ENCODE measurements around the gene XDH.

DNA sequence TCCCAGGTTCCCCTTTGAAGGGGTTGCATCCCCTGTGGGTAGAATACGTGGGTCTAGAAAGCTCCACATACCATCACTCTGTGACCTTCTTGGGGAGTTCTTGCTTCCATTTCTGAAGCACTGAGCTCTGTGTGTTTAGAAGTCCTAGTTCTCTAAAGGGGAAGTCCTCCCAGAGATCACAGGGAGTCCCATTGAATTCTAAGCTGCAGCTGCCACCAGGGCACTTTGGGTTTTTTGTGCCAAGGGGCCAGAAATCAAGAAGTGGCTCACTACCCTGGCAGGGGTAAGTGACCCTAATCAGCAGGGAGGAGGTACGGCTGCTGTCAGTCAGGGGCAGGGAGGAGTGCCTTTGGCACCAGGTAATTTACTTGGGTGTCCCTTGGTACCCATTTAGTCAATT, 109.7 kb downstream of the XDH start:
- TF ChIP-seq, protein P1, sequence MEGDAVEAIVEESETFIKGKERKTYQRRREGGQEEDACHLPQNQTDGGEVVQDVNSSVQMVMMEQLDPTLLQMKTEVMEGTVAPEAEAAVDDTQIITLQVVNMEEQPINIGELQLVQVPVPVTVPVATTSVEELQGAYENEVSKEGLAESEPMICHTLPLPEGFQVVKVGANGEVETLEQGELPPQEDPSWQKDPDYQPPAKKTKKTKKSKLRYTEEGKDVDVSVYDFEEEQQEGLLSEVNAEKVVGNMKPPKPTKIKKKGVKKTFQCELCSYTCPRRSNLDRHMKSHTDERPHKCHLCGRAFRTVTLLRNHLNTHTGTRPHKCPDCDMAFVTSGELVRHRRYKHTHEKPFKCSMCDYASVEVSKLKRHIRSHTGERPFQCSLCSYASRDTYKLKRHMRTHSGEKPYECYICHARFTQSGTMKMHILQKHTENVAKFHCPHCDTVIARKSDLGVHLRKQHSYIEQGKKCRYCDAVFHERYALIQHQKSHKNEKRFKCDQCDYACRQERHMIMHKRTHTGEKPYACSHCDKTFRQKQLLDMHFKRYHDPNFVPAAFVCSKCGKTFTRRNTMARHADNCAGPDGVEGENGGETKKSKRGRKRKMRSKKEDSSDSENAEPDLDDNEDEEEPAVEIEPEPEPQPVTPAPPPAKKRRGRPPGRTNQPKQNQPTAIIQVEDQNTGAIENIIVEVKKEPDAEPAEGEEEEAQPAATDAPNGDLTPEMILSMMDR (IDR thresholded peaks at IDR 0.05; ENCODE audit: low read depth, low read length, poor library complexity, severe bottlenecking), result no peak
- no peak for TF ChIP-seq EZH2phosphoT487 (IDR thresholded peaks at IDR 0.05; ENCODE audit: borderline replicate concordance, low read length)

Measured in DOHH2 (cell line).